Endothelial cell of umbilical vein (primary cell): Measurements from ENCODE around the gene ALKBH7. TPM values are rescaled to one million over a fixed set of nuclear protein-coding genes. Genes with fewer than 3 reads are reported as not detected.

Source experiments
- BruUV-seq: library from RNA; stranded (reverse); fragments of 400-500 nt; replicated peaks from 2 replicates; lab custom pipeline; 2021; lab: Mats Ljungman, UMichigan
- CTCF ChIA-PET: fragments of 300-600, 350-600 bp; sonication (Branson Sonifier 250); formaldehyde crosslinking; loops from one replicate; lab custom pipeline; 2021; ENCODE audit warnings: antibody characterized with exemption, inconsistent platforms; lab: Charles Lee
- POLR2A ChIA-PET: fragments of 300-600, 350-600 bp; sonication (Branson Sonifier 250); formaldehyde crosslinking; loops from one replicate; lab custom pipeline; 2021; ENCODE audit warnings: antibody characterized with exemption, inconsistent platforms; lab: Charles Lee
- DNase-seq: peaks from one replicate; pipeline ENCODE4 v3.0.0-alpha.2; 2011; ENCODE audit warnings: low read depth, low spot score
- FAIRE-seq: peaks from 2 replicates; lab custom pipeline; 2011; peaks lifted over from hg19 to GRCh38; lab: Jason Lieb, UNC
- H2AFZ ChIP-seq: 2 replicates; pipeline ENCODE4 v1.6.0; 2012; ENCODE audit warnings: low read depth, low read length, control low read depth, inconsistent platforms
- H3K27ac ChIP-seq: 2 replicates; pipeline ENCODE4 v1.5.1; 2011; ENCODE audit warnings: low read depth, mild to moderate bottlenecking, control low read depth, low read length, moderate library complexity; ENCODE audit not compliant: insufficient read depth
- H3K27me3 ChIP-seq, 2 experiments: 2 replicates each; pipeline versions ENCODE4 v1.6.0 to v1.6.1; 2011; ENCODE audit warnings: low read length in 2 of 2, mixed read lengths in 1 of 2; ENCODE audit not compliant: control insufficient read depth in 2 of 2, insufficient read depth in 2 of 2
- H3K36me3 ChIP-seq, 2 experiments: 2 replicates in 1 of 2; 3 replicates in 1 of 2; pipeline ENCODE4 v1.5.1; 2011; ENCODE audit warnings: low read length in 2 of 2, mild to moderate bottlenecking in 1 of 2, moderate library complexity in 1 of 2; ENCODE audit not compliant: control insufficient read depth in 2 of 2, insufficient read depth in 2 of 2; ENCODE audit errors: extremely low read depth in 1 of 2
- H3K4me1 ChIP-seq: 3 replicates; pipeline ENCODE4 v1.5.1; 2011; ENCODE audit warnings: mild to moderate bottlenecking, low read length; ENCODE audit not compliant: control insufficient read depth, insufficient read depth; ENCODE audit errors: extremely low read depth
- H3K4me2 ChIP-seq: 2 replicates; pipeline ENCODE4 v1.6.1; 2011; ENCODE audit warnings: low read length, control low read depth, mixed read lengths; ENCODE audit not compliant: insufficient read depth
- H3K4me3 ChIP-seq, 3 experiments: fragments of 200-600 bp in 1 of 3; sonication (generic), shearing (Covaris generic) in 1 of 3; replicated peaks in 1 of 3; 2 replicates each; pipeline ENCODE4 v1.5.1; 2011 to 2016; ENCODE audit warnings: control low read depth in 3 of 3, low read length in 3 of 3, mild to moderate bottlenecking in 2 of 3, inconsistent platforms in 1 of 3, low read depth in 1 of 3, moderate library complexity in 1 of 3; ENCODE audit not compliant: insufficient read depth in 1 of 3
- H3K79me2 ChIP-seq: 2 replicates; pipeline ENCODE4 v1.6.0; 2012; ENCODE audit warnings: low read length, inconsistent platforms; ENCODE audit not compliant: control insufficient read depth, insufficient read depth
- H3K9ac ChIP-seq: replicated peaks from 2 replicates; pipeline ENCODE3; 2011; ENCODE audit warnings: low read length, control low read depth; ENCODE audit not compliant: insufficient read depth; ENCODE audit errors: extremely low read depth
- H3K9me1 ChIP-seq: replicated peaks from 3 replicates; pipeline ENCODE4 v1.6.0; 2011; ENCODE audit warnings: mild to moderate bottlenecking, low read length; ENCODE audit not compliant: control insufficient read depth, insufficient read depth; ENCODE audit errors: extremely low read depth
- H3K9me3 ChIP-seq: replicated peaks from 2 replicates; pipeline ENCODE4 v1.5.1; 2012; ENCODE audit warnings: low read length, inconsistent platforms; ENCODE audit not compliant: control insufficient read depth, insufficient read depth
- H4K20me1 ChIP-seq: replicated peaks from 2 replicates; pipeline ENCODE3; 2011; ENCODE audit warnings: mild to moderate bottlenecking, low read length; ENCODE audit not compliant: control insufficient read depth, insufficient read depth; ENCODE audit errors: extremely low read depth
- CTCF ChIP-seq, 2 donors: IDR thresholded peaks; 1 replicate in 1 of 2; 2 replicates in 1 of 2; pipeline ENCODE4 v1.5.1; 2011; ENCODE audit warnings: low read length in 2 of 2, mild to moderate bottlenecking in 2 of 2, moderate library complexity in 2 of 2, control low read depth in 1 of 2, inconsistent platforms in 1 of 2, low read depth in 1 of 2; ENCODE audit not compliant: insufficient read depth in 1 of 2; ENCODE audit errors: extremely low read depth in 1 of 2
- EZH2 ChIP-seq: IDR thresholded peaks from 2 replicates; pipeline ENCODE4 v1.6.1; 2012; ENCODE audit warnings: borderline replicate concordance, low read depth, mild to moderate bottlenecking, moderate library complexity, low read length, inconsistent platforms; ENCODE audit not compliant: severe bottlenecking
- FOS ChIP-seq: IDR thresholded peaks from 2 replicates; pipeline ENCODE4 v1.6.1; 2011; ENCODE audit warnings: mild to moderate bottlenecking, low read length, moderate library complexity, borderline replicate concordance; ENCODE audit not compliant: insufficient read depth
- GATA2 ChIP-seq: IDR thresholded peaks from 2 replicates; pipeline ENCODE4 v1.7.0; 2011; ENCODE audit warnings: low read depth, mild to moderate bottlenecking, moderate library complexity, mixed read lengths, low read length; ENCODE audit not compliant: insufficient read length, insufficient read depth
- JUN ChIP-seq: IDR thresholded peaks from 2 replicates; pipeline ENCODE4 v1.6.1; 2011; ENCODE audit warnings: borderline replicate concordance, low read depth; ENCODE audit not compliant: insufficient read length, insufficient read depth
- MAX ChIP-seq: IDR thresholded peaks from 2 replicates; pipeline ENCODE4 v1.6.1; 2011; ENCODE audit not compliant: insufficient read depth, insufficient read length
- MYC ChIP-seq: IDR thresholded peaks from one replicate; pipeline ENCODE4 v1.6.1; 2011; ENCODE audit warnings: mild to moderate bottlenecking, low read depth, low read length
- POLR2A ChIP-seq: IDR thresholded peaks from 2 replicates; pipeline ENCODE4 v1.6.1; 2012; ENCODE audit warnings: low read depth, mild to moderate bottlenecking, control low read depth, low read length
- POLR2AphosphoS5 ChIP-seq: IDR thresholded peaks from 2 replicates; pipeline ENCODE4 v1.6.1; 2012; ENCODE audit warnings: low read depth, mild to moderate bottlenecking, control low read depth, low read length, moderate library complexity; ENCODE audit not compliant: insufficient read depth
- dilution Hi-C: fragments of 300-500 bp; cut with MboI; formaldehyde crosslinking; loops from one replicate; pipeline ENCODE4 v1.15.0; 2019; ENCODE audit warnings: low sequenced_read_pairs; ENCODE audit not compliant: extremely low pct_ligation_motif_present
- intact Hi-C: fragments of 100-400 bp; cut with micrococcal nuclease; formaldehyde crosslinking; loops from one replicate; pipeline ENCODE4 v1.10.0; 2022
- polyA plus RNA-seq, 4 experiments: library from polyadenylated mRNA; depleted of rRNA in 3 of 4; stranded (reverse) in 3 of 4; unstranded in 1 of 4; fragments of >200 nt; gene quantifications; 2 replicates each; pipeline versions ENCODE4 v1.2.1 to v1.2.3, GENCODE V29; 2011 to 2012; ENCODE audit warnings: missing spikeins in 1 of 4
- total RNA-seq: library from RNA; stranded (reverse); gene quantifications from 2 replicates; pipeline ENCODE4 v1.2.3, GENCODE V29; 2021

The ALKBH7 gene
- total and polyA plus RNA-seq, 2 donors (not counting 3 experiments of a cell fraction or from before 2014, with no cell fraction given), result 48.8 to 59.4 TPM

- Histone ChIP-seq H3K27me3 (no peaks in the 10 kb centered on the region), H3K4me3 (no peak within 1 kb of the TSS), H3K4me2 (no peak within 1 kb of the TSS), H3K9ac (no peak within 1 kb of the TSS), H3K27ac (no peak within 1 kb of the TSS), H3K4me1 (peaks cover 2% of the 10 kb centered on the region), H2AFZ (no peak within 1 kb of the TSS), H4K20me1 (no peaks in the 10 kb centered on the region), H3K9me1 (no peaks in the 10 kb centered on the region), H3K36me3 (peaks cover 0 to 12% of the 10 kb centered on the region in 2 experiments), H3K79me2 (no peaks in the 10 kb centered on the region), H3K9me3 (no peaks in the 10 kb centered on the region)
- intact Hi-C loops (no loop called here), dilution Hi-C loops (no loop called here)
- POLR2A ChIA-PET, result no interaction called here
- DNase-seq (no peak), FAIRE-seq (no peak)
- no TSS peak for BruUV-seq
- CTCF ChIA-PET, result no interaction called here
- TF ChIP-seq POLR2AphosphoS5 (no peak), MYC (no peak), MAX (no peak), POLR2A (no peak), GATA2 (no peak), FOS (no peak), JUN (no peak), CTCF (IDR thresholded peaks at IDR 0.05; ENCODE audit: extremely low read depth in 1 of 2, insufficient read depth in 1 of 2, low read depth in 1 of 2, low read length in 2 of 2) (no peak), EZH2 (no peak)
Observed at GRCh38 chr19:6375411-6376010, 2.9 kb downstream of the ALKBH7 start, which contains the start of gene PSPN. Gene PSPN, minus strand, starts transcription at chr19:6375933. Its CDS starts 84 bp downstream, at chr19:6375849.
